K562 (cell line): ENCODE data around the gene STX11. TPM values are rescaled to one million over a fixed set of nuclear protein-coding genes. Genes with fewer than 3 reads are reported as not detected.

Experiments
- BCL6 ChIP-seq: fragments of 250-450 bp; sonication (Bioruptor Pico); IDR thresholded peaks from 2 replicates; pipeline ENCODE4 v1.4.0; 2020
- CSDE1 ChIP-seq, 2 experiments: fragments of 450-650 bp; IDR thresholded peaks; 2 replicates each; pipeline ENCODE4 v1.6.1; 2016; ENCODE audit warnings: mild to moderate bottlenecking in 1 of 2
- FOXA1 ChIP-seq: fragments of 450-650 bp; IDR thresholded peaks from 2 replicates; pipeline ENCODE4 v1.6.1; 2016; ENCODE audit warnings: mild to moderate bottlenecking, borderline replicate concordance
- NRF1 ChIP-seq, 2 experiments: fragments of 450-650 bp; IDR thresholded peaks in 1 of 2; conservative IDR thresholded peaks in 1 of 2; 2 replicates each; pipeline ENCODE4 v1.6.1; 2014; ENCODE audit warnings: mild to moderate bottlenecking in 2 of 2
- PHF8 ChIP-seq: fragments of 200-600 bp; sonication (generic); IDR thresholded peaks from 2 replicates; pipeline ENCODE4 v1.6.1; 2012; ENCODE audit warnings: mixed run types, mild to moderate bottlenecking, inconsistent platforms, low read length, moderate library complexity, borderline replicate concordance
- RBM17 ChIP-seq: fragments of 200-400 bp; formaldehyde crosslinking; IDR thresholded peaks from 2 replicates; pipeline ENCODE4 v1.6.1; 2017; ENCODE audit warnings: low read depth, mild to moderate bottlenecking, low read length, borderline replicate concordance
- TAF7 ChIP-seq: fragments of 450-650 bp; IDR thresholded peaks from 2 replicates; pipeline ENCODE4 v1.6.1; 2016; ENCODE audit warnings: missing genetic modification characterization, missing compliant biosample characterization
- ZFP1 ChIP-seq: fragments of 450-650 bp; formaldehyde crosslinking; IDR thresholded peaks from 2 replicates; pipeline ENCODE4 v1.4.0; 2020; ENCODE audit warnings: mild to moderate bottlenecking, mixed read lengths
- ZFX ChIP-seq: sonication (generic); formaldehyde crosslinking; IDR thresholded peaks from 2 replicates; pipeline ENCODE4 v1.8.0; 2022; ENCODE audit warnings: mild to moderate bottlenecking, missing genetic modification reagents, moderate library complexity
- ZNF23 ChIP-seq: fragments of 250-450 bp; sonication (Bioruptor Pico); IDR thresholded peaks from 2 replicates; pipeline ENCODE4 v1.4.0; 2020; ENCODE audit warnings: mild to moderate bottlenecking
- ZNF583 ChIP-seq: fragments of 250-450 bp; sonication (Bioruptor Pico); IDR thresholded peaks from 2 replicates; pipeline ENCODE4 v1.4.0; 2020
- polyA plus RNA-seq, 8 experiments: library from polyadenylated mRNA; depleted of rRNA in 4 of 8; stranded (reverse) in 5 of 8; unstranded in 3 of 8; fragments of >200 nt; fragmentation: Nextera tagmentation in 2 of 8; fragmentation: Illumina TruSeq in 1 of 8; extraction: Ambion mirVana in 2 of 8; extraction: Trizol in 1 of 8; gene quantifications; 2 replicates each; pipeline versions ENCODE4 v1.2.1 to v1.2.3, GENCODE V29; 2011 to 2014; ENCODE audit warnings: inconsistent platforms in 1 of 8, missing spikeins in 1 of 8
- total RNA-seq, 7 experiments: library from RNA; depleted of rRNA in 6 of 7; stranded (reverse); fragments of >200 nt in 6 of 7; fragmentation: Illumina TruSeq in 2 of 7; extraction: Trizol in 2 of 7; gene quantifications; 2 replicates each; pipeline versions ENCODE4 v1.2.1 to v1.2.3, GENCODE V29; 2011 to 2021; ENCODE audit warnings: low replicate concordance in 1 of 7
- TF ChIP-seq, protein P1 (sequence below): fragments of 450-650 bp; formaldehyde crosslinking; IDR thresholded peaks from 2 replicates; pipeline ENCODE4 v1.4.0; 2020; ENCODE audit warnings: mild to moderate bottlenecking
- TF ChIP-seq, protein P2 (sequence below): IDR thresholded peaks from 2 replicates; pipeline ENCODE4 v1.6.1; 2014; ENCODE audit warnings: antibody characterized with exemption
- TF ChIP-seq, protein P3 (sequence below): fragments of 150-350 bp; conservative IDR thresholded peaks from 2 replicates; pipeline ENCODE4 v1.6.1; 2014; ENCODE audit warnings: low read length
- TF ChIP-seq, protein P4 (sequence below): sonication (generic); formaldehyde crosslinking; IDR thresholded peaks from 2 replicates; pipeline ENCODE4 v1.9.0; 2022; ENCODE audit warnings: mild to moderate bottlenecking, missing genetic modification reagents
- TF ChIP-seq, protein P5 (sequence below): fragments of 200-800 bp; sonication (Bioruptor generic); IDR thresholded peaks from 2 replicates; pipeline ENCODE4 v1.6.1; 2017; ENCODE audit warnings: missing genetic modification characterization, missing compliant biosample characterization
- TF ChIP-seq, protein P6 (sequence below): sonication (generic); formaldehyde crosslinking; IDR thresholded peaks from 2 replicates; pipeline ENCODE4 v1.9.0; 2022; ENCODE audit warnings: mild to moderate bottlenecking, missing genetic modification reagents

Gene STX11
- total and polyA plus RNA-seq, 9 of the 15 experiments (the other 6 are each of a cell fraction or from before 2014, with no cell fraction given), result 0.06 to 0.73 (median 0.40) TPM

DNA sequence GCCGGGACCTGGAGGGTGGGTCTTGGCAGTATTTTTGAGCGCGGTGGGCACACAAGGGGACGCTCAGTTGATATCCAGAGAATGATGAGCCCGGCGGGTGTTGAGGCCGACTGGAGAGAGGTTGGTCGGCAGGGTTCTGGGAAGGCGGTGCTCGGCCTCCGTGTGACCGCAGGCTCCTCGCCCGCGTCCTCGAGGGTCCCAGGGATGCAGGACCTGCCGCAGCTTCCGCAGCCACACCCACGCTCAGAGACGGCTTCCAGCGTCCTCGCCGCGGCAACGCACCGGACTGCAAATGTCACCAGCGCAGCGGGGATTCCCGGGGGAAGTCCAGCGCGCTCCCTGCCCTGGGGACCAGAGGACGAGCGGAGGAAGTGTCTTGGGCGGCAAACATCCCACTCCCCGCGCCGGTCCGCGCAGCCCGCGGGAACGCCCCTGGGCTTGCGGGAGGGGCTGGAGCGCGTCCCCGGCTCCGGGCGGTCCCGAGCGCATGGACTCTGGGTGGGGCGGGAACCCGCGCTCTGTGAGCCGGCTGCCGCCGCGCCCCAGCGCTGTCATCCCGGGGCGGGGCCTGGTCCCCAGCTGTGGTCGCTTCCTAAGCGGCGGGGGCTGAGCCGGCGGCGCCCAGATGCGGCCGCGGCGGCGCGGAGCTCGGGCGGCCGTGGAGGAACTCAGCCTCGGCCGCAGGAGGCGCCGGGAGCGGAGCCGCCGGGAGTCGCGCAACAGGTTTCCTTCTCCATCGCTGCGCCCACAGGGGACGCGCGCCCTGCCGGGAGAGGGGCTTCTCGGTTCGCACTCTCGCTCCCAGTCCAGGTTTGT, at the start of gene STX11 (continued):
- TF ChIP-seq, protein P1, sequence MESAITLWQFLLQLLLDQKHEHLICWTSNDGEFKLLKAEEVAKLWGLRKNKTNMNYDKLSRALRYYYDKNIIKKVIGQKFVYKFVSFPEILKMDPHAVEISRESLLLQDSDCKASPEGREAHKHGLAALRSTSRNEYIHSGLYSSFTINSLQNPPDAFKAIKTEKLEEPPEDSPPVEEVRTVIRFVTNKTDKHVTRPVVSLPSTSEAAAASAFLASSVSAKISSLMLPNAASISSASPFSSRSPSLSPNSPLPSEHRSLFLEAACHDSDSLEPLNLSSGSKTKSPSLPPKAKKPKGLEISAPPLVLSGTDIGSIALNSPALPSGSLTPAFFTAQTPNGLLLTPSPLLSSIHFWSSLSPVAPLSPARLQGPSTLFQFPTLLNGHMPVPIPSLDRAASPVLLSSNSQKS (CRISPR knock-in tag), result no peak
- TF ChIP-seq, protein P2, sequence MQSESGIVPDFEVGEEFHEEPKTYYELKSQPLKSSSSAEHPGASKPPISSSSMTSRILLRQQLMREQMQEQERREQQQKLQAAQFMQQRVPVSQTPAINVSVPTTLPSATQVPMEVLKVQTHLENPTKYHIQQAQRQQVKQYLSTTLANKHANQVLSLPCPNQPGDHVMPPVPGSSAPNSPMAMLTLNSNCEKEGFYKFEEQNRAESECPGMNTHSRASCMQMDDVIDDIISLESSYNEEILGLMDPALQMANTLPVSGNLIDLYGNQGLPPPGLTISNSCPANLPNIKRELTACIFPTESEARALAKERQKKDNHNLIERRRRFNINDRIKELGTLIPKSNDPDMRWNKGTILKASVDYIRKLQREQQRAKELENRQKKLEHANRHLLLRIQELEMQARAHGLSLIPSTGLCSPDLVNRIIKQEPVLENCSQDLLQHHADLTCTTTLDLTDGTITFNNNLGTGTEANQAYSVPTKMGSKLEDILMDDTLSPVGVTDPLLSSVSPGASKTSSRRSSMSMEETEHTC, result no peak
- no peak for TF ChIP-seq FOXA1
- TF ChIP-seq, protein P3, sequence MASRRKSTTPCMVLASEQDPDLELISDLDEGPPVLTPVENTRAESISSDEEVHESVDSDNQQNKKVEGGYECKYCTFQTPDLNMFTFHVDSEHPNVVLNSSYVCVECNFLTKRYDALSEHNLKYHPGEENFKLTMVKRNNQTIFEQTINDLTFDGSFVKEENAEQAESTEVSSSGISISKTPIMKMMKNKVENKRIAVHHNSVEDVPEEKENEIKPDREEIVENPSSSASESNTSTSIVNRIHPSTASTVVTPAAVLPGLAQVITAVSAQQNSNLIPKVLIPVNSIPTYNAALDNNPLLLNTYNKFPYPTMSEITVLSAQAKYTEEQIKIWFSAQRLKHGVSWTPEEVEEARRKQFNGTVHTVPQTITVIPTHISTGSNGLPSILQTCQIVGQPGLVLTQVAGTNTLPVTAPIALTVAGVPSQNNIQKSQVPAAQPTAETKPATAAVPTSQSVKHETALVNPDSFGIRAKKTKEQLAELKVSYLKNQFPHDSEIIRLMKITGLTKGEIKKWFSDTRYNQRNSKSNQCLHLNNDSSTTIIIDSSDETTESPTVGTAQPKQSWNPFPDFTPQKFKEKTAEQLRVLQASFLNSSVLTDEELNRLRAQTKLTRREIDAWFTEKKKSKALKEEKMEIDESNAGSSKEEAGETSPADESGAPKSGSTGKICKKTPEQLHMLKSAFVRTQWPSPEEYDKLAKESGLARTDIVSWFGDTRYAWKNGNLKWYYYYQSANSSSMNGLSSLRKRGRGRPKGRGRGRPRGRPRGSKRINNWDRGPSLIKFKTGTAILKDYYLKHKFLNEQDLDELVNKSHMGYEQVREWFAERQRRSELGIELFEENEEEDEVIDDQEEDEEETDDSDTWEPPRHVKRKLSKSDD, result no peak
- no peak for TF ChIP-seq ZFP1 (CRISPR knock-in tag)
- TF ChIP-seq PHF8, result peak; percentile 47; the same call in 1 of the 2 replicates
- TF ChIP-seq ZNF583 (CRISPR knock-in tag), result no peak
- no peak for TF ChIP-seq RBM17
- peak; percentile 51 for TF ChIP-seq ZFX (CRISPR knock-in tag)
- TF ChIP-seq BCL6 (CRISPR knock-in tag), result no peak
- TF ChIP-seq, protein P4, sequence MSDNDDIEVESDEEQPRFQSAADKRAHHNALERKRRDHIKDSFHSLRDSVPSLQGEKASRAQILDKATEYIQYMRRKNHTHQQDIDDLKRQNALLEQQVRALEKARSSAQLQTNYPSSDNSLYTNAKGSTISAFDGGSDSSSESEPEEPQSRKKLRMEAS (CRISPR knock-in tag), result peak; percentile 86
- TF ChIP-seq TAF7 (tag), result no peak
- no peak for TF ChIP-seq CSDE1 (IDR thresholded peaks at IDR 0.05)
- TF ChIP-seq, protein P5, sequence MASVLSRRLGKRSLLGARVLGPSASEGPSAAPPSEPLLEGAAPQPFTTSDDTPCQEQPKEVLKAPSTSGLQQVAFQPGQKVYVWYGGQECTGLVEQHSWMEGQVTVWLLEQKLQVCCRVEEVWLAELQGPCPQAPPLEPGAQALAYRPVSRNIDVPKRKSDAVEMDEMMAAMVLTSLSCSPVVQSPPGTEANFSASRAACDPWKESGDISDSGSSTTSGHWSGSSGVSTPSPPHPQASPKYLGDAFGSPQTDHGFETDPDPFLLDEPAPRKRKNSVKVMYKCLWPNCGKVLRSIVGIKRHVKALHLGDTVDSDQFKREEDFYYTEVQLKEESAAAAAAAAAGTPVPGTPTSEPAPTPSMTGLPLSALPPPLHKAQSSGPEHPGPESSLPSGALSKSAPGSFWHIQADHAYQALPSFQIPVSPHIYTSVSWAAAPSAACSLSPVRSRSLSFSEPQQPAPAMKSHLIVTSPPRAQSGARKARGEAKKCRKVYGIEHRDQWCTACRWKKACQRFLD (CRISPR knock-in tag), result peak; percentile 68; the same call in 1 of the 2 replicates
- peak; percentile 61 to 69; a peak in 2 of 4 replicates for TF ChIP-seq NRF1 (conservative IDR thresholded peaks at IDR 0.05 in 1 of 2, IDR thresholded peaks at IDR 0.05 in 1 of 2)
- TF ChIP-seq ZNF23, result no peak
- TF ChIP-seq, protein P6, sequence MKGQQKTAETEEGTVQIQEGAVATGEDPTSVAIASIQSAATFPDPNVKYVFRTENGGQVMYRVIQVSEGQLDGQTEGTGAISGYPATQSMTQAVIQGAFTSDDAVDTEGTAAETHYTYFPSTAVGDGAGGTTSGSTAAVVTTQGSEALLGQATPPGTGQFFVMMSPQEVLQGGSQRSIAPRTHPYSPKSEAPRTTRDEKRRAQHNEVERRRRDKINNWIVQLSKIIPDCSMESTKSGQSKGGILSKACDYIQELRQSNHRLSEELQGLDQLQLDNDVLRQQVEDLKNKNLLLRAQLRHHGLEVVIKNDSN (CRISPR knock-in tag), result no peak
